HG02840 (cell line): ENCODE results near the gene IGSF9.

Experiments used
- ATAC-seq: cut with Tn5 transposase; IDR thresholded peaks from one replicate; pipeline ENCODE4 v1.9.1; 2021; ENCODE audit warnings: mild to moderate bottlenecking, moderate library complexity, moderate number of reproducible peaks; ENCODE audit not compliant: unreplicated experiment, low FRiP score

The IGSF9 gene

DNA sequence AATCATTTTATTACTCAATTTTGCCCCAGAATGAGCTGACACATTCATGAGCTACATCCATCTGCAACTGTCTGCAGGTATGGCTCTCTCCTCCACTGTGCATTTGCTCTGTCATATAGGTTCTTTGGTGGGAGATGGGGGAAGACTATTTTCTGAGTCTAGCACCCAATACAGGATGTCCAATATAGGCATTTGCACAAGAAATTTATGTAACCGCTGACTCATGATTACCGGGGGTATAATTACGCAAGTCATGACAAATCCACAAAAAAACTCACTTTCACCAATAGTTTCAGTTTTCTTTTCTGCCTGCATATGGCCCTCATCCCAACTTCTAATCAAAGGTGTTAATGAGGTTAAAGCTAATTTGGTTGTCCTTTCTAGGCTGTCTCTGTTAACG, 65.4 kb downstream of the IGSF9 start:
- no peak for ATAC-seq

DNA sequence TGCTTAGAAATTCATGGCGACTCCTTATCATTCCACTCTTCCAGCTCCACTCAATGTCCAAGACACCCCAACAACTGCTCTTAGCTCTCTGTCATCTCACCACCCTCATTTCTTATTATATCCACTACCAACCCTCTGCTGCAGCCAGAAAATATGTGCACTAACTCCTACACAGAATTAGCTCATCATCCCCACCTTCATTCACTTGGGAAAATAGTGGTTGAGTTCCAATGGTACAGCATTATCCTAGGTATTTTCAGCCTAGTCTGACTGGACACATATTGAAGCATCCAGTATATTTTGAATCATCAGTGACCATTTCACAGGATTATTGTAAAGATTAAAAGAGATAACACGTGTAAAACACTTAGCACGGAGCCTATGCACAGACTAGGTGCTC, 66.3 kb downstream of the IGSF9 start:
- ATAC-seq: no peak

DNA sequence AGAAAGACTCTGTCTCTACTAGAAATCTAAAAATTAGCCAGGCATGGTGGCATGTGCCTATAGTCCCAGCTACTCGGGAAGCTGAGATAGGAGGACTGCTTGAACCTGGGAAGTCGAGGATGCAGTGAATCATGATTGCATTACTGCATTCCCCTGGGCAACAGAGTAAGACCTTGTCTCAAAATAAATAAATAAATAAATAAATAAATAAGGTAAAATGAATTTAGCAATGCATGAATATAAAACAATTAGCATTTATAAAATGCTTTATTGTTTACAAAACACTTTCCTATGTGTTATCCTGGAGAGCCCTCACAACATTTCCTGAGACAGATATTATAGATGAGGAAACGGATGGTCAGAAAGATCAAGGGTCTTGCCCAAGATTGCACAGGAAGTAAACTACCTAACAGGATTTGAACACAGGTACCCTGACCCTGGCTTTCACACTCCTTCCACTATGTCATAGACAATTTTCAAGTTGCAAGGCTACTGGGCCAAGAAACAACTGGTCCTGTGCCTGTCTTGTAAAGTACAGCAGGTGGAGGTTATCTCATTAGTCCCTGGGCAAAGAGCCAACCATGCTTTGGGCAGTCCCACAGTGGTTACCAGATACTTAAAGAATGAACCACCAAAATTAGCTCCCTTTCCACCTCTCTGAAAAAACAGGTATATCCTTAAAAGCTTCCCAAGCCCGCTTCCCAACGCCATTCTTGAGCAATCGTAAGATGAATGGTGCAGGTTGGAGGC, 67.5 kb downstream of the IGSF9 start:
- ATAC-seq: no peak
